GM12878 (cell line): ENCODE data around the gene PTPRM. TPM values are rescaled to one million over a fixed set of nuclear protein-coding genes. Genes with fewer than 3 reads are reported as not detected.

ENCODE experiments used
- ATAC-seq: fragments of 200-7000 bp; cut with Tn5 transposase; 3 replicates; pipeline ENCODE4 v1.9.1; 2020; ENCODE audit warnings: mild to moderate bottlenecking, moderate library complexity
- BruUV-seq: library from RNA; stranded (reverse); fragments of 400-500 nt; replicated peaks from 2 replicates; lab custom pipeline; 2021; lab: Mats Ljungman, UMichigan
- CTCF ChIA-PET: fragments of 300-600 bp; sonication (Branson Sonifier 250); formaldehyde crosslinking; extraction: SDS; loops from one replicate; lab custom pipeline; 2021; ENCODE audit warnings: inconsistent platforms; lab: Yijun Ruan, JAX
- POLR2A ChIA-PET: fragments of 350-600 bp; formaldehyde crosslinking; extraction: SDS; loops from one replicate; lab custom pipeline; 2021; ENCODE audit warnings: inconsistent platforms; lab: Charles Lee
- RAD21 ChIA-PET: fragments of 300-600 bp; sonication (Branson Sonifier 250); formaldehyde crosslinking; loops from one replicate; lab custom pipeline; 2023; ENCODE audit warnings: antibody characterized with exemption; ENCODE audit not compliant: unreplicated experiment; lab: Charles Lee
- SMC1A ChIA-PET: fragments of 300-600 bp; sonication (Branson Sonifier 250); formaldehyde crosslinking; loops from one replicate; lab custom pipeline; 2023; ENCODE audit not compliant: unreplicated experiment, uncharacterized antibody; lab: Charles Lee
- DNase-seq: peaks from one replicate; pipeline ENCODE4 v3.0.0-alpha.2; 2011; ENCODE audit warnings: low read depth, low spot score
- FAIRE-seq: peaks from 3 replicates; lab custom pipeline; 2011; peaks lifted over from hg19 to GRCh38; lab: Jason Lieb, UNC
- H2AFZ ChIP-seq: 2 replicates; pipeline ENCODE4 v1.6.0; 2011; ENCODE audit warnings: low read depth, low read length, control low read depth; ENCODE audit not compliant: control insufficient read depth
- H3K27ac ChIP-seq: 2 replicates; pipeline ENCODE4 v1.5.1; 2011; ENCODE audit warnings: control low read depth; ENCODE audit not compliant: control insufficient read depth, insufficient read depth
- H3K27me3 ChIP-seq, 2 experiments: replicated peaks in 1 of 2; 2 replicates each; pipeline versions ENCODE4 v1.6.0 to v1.6.1; 2011; ENCODE audit warnings: low read length in 1 of 2; ENCODE audit not compliant: control insufficient read depth in 2 of 2, insufficient read depth in 2 of 2
- H3K36me3 ChIP-seq, 2 experiments: 2 replicates each; pipeline ENCODE4 v1.5.1; 2011; ENCODE audit warnings: low read length in 1 of 2; ENCODE audit not compliant: control insufficient read depth in 2 of 2, insufficient read depth in 2 of 2
- H3K4me1 ChIP-seq: 2 replicates; pipeline ENCODE4 v1.6.1; 2011; ENCODE audit warnings: mild to moderate bottlenecking, low read length, moderate library complexity, mixed read lengths; ENCODE audit not compliant: control insufficient read depth, insufficient read depth
- H3K4me2 ChIP-seq: 2 replicates; pipeline ENCODE4 v1.6.0; 2011; ENCODE audit warnings: control low read depth; ENCODE audit not compliant: control insufficient read depth, insufficient read depth
- H3K4me3 ChIP-seq: fragments of 200-600 bp; sonication (generic); 2 replicates; pipeline ENCODE4 v1.5.1; 2016
- H3K79me2 ChIP-seq: 2 replicates; pipeline ENCODE4 v1.6.0; 2011; ENCODE audit warnings: low read length; ENCODE audit not compliant: control insufficient read depth, insufficient read depth
- H3K9ac ChIP-seq: 2 replicates; pipeline ENCODE4 v1.8.0; 2011; ENCODE audit warnings: low read length, control low read depth, mixed read lengths; ENCODE audit not compliant: control insufficient read depth, insufficient read depth
- H3K9me3 ChIP-seq: replicated peaks from 3 replicates; pipeline ENCODE4 v1.5.1; 2011; ENCODE audit warnings: mild to moderate bottlenecking, low read length; ENCODE audit not compliant: control insufficient read depth, insufficient read depth
- H4K20me1 ChIP-seq: 2 replicates; pipeline ENCODE4 v1.6.0; 2011; ENCODE audit not compliant: control insufficient read depth, insufficient read depth
- BCLAF1 ChIP-seq: fragments of 450-650 bp; IDR thresholded peaks from 2 replicates; pipeline ENCODE4 v1.6.1; 2017; ENCODE audit warnings: antibody characterized with exemption, mild to moderate bottlenecking, moderate library complexity
- CHD2 ChIP-seq: IDR thresholded peaks from 2 replicates; pipeline ENCODE4 v1.6.1; 2011; ENCODE audit warnings: low read depth, low read length, improper control_type of control experiment, borderline replicate concordance
- CREB1 ChIP-seq: IDR thresholded peaks from 2 replicates; pipeline ENCODE4 v1.6.1; 2012; ENCODE audit warnings: low read depth, mild to moderate bottlenecking, inconsistent platforms
- ESRRA ChIP-seq: IDR thresholded peaks from 2 replicates; pipeline ENCODE4 v1.6.1; 2012; ENCODE audit warnings: mild to moderate bottlenecking, low read length, improper control_type of control experiment
- GABPA ChIP-seq: IDR thresholded peaks from 2 replicates; pipeline ENCODE4 v1.6.1; 2014; ENCODE audit warnings: antibody characterized with exemption, low read depth, mild to moderate bottlenecking, inconsistent platforms
- HDAC2 ChIP-seq: fragments of 200-600 bp; sonication (generic); IDR thresholded peaks from 2 replicates; pipeline ENCODE4 v1.6.1; 2017
- IRF4 ChIP-seq: IDR thresholded peaks from 2 replicates; pipeline ENCODE4 v1.6.1; 2011; ENCODE audit warnings: low read depth, low read length
- IRF5 ChIP-seq: fragments of 450-650 bp; IDR thresholded peaks from 2 replicates; pipeline ENCODE4 v1.6.1; 2017; ENCODE audit warnings: borderline replicate concordance
- SKIL ChIP-seq: fragments of 450-650 bp; IDR thresholded peaks from 2 replicates; pipeline ENCODE4 v1.6.1; 2017; ENCODE audit warnings: mild to moderate bottlenecking, low read depth, inconsistent platforms; ENCODE audit not compliant: poor library complexity, severe bottlenecking
- TCF3 ChIP-seq: IDR thresholded peaks from 2 replicates; pipeline ENCODE4 v1.6.1; 2012; ENCODE audit warnings: low read depth, mild to moderate bottlenecking, low read length, borderline replicate concordance; ENCODE audit not compliant: insufficient read depth
- ZBED1 ChIP-seq: IDR thresholded peaks from 2 replicates; pipeline ENCODE4 v1.6.1; 2016; ENCODE audit warnings: borderline replicate concordance
- ZNF687 ChIP-seq: fragments of 450-650 bp; IDR thresholded peaks from 2 replicates; pipeline ENCODE4 v1.6.1; 2017; ENCODE audit warnings: mild to moderate bottlenecking, moderate library complexity
- WGBS: methylation state at CpG from one replicate; pipeline ENCODE4 v1.1.6; 2016; ENCODE audit warnings: low lambda C conversion rate; ENCODE audit not compliant: insufficient replicate concordance, insufficient coverage; ENCODE audit errors: missing lambda C conversion rate; 5-methylcytosine and 5-hydroxymethylcytosine counted together
- in situ Hi-C: fragments of 300-500 bp; cut with MboI; formaldehyde crosslinking; loops from 9 replicates; pipeline ENCODE4 v1.14.3; 2018; ENCODE audit warnings: mixed read lengths
- intact Hi-C: fragments of 100-400 bp; cut with micrococcal nuclease; formaldehyde crosslinking; loops from one replicate; pipeline ENCODE4 v1.14.2; 2022; ENCODE audit not compliant: unreplicated experiment
- polyA plus RNA-seq, 11 experiments: library from polyadenylated mRNA; depleted of rRNA in 4 of 11; unstranded in 6 of 11; stranded (reverse) in 5 of 11; fragments of >200 nt; fragmentation: Nextera tagmentation in 4 of 11; fragmentation: Illumina TruSeq in 1 of 11; extraction: Ambion mirVana in 4 of 11; extraction: Trizol in 1 of 11; gene quantifications; 1 replicate in 1 of 11; 2 replicates in 10 of 11; pipeline versions ENCODE4 v1.2.1 to v1.2.3, GENCODE V29; 2011 to 2016; ENCODE audit warnings: inconsistent platforms in 2 of 11, missing spikeins in 2 of 11, low read depth in 1 of 11
- total RNA-seq, 4 experiments: library from RNA; depleted of rRNA in 3 of 4; stranded (reverse); fragments of >200 nt in 3 of 4; fragmentation: Illumina TruSeq in 1 of 4; extraction: Trizol in 1 of 4; gene quantifications; 2 replicates each; pipeline versions ENCODE4 v1.2.1 to v1.2.3, GENCODE V29; 2013 to 2021

PTPRM gene
- total and polyA plus RNA-seq, 10 of the 15 experiments (the other 5 are each of a cell fraction or from before 2014, with no cell fraction given): 0.07 to 22.6 (median 0.60) TPM

GRCh38 chr18:8081267-8081666 lies 514.2 kb downstream of the PTPRM start (continued):
- no peak for TF ChIP-seq ZBED1
- TF ChIP-seq GABPA: no peak
- no peak for TF ChIP-seq CREB1

GRCh38 chr18:8081872-8082553 lies 514.9 kb downstream of the PTPRM start:
- H3K9ac ChIP-seq: no peak overlapping the region
- no peak overlapping the region for H2AFZ ChIP-seq
- FAIRE-seq: no peak
- 29% methylated on average over 3 of the region's 3 CpGs for WGBS
- H3K4me2 ChIP-seq: no peak overlapping the region
- ChIA-PET CTCF (no interaction called here), POLR2A (no interaction called here)
- no peaks in the 10 kb centered on the region for H3K36me3 ChIP-seq
- no peak overlapping the region for H3K4me3 ChIP-seq
- no peaks in the 10 kb centered on the region for H4K20me1 ChIP-seq
- TF ChIP-seq BCLAF1 (no peak), ZNF687 (no peak), HDAC2 (no peak), CHD2 (no peak), SKIL (no peak), ESRRA (no peak), IRF4 (no peak), TCF3 (no peak), IRF5 (no peak)
- TF ChIP-seq, all 136 proteins: peak for 0
- H3K27me3 ChIP-seq: no peaks in the 10 kb centered on the region
- in situ Hi-C loops: no loop called here
- ChIA-PET SMC1A (interaction anchor here (1.5 kb wide), 1 partner anchor 35 kb away, joined by 3 read pairs; no protein-coding TSS in a partner anchor), RAD21 (no interaction called here)
- H3K4me1 ChIP-seq: no peaks in the 10 kb centered on the region
- intact Hi-C loops: no loop called here
- ATAC-seq (no peak), DNase-seq (no peak)
- no TSS peak for BruUV-seq
- no peak overlapping the region for H3K27ac ChIP-seq
- no peaks in the 10 kb centered on the region for H3K9me3 ChIP-seq
- no peaks in the 10 kb centered on the region for H3K79me2 ChIP-seq
